HepG2 (cell line): ENCODE results near the gene SCYGR8. TPM values are rescaled to one million over a fixed set of nuclear protein-coding genes. Genes with fewer than 3 reads are reported as not detected.
A peak's percentile ranks its signal among the peaks of the same experiment; 100 is the strongest.

Source experiments
- ASH2L ChIP-seq: fragments of 300-600, 200-600 bp; sonication (generic); IDR thresholded peaks from 2 replicates; pipeline ENCODE4 v1.7.0; 2017; ENCODE audit warnings: low read depth, mild to moderate bottlenecking, moderate library complexity, mixed read lengths, low read length; ENCODE audit not compliant: insufficient read length
- ATM ChIP-seq: fragments of 450-650 bp; IDR thresholded peaks from 2 replicates; pipeline ENCODE4 v1.7.1; 2017; ENCODE audit warnings: mild to moderate bottlenecking, borderline replicate concordance
- BCL6 ChIP-seq: IDR thresholded peaks from 2 replicates; pipeline ENCODE4 v1.6.1; 2016; ENCODE audit warnings: missing genetic modification reagents, missing compliant biosample characterization
- CC2D1A ChIP-seq: sonication (generic); formaldehyde crosslinking; IDR thresholded peaks from 2 replicates; pipeline ENCODE4 v1.8.1; 2023; ENCODE audit warnings: mild to moderate bottlenecking, missing genetic modification reagents
- ESRRA ChIP-seq: sonication (generic); formaldehyde crosslinking; IDR thresholded peaks from 2 replicates; pipeline ENCODE4 v1.5.1; 2020; ENCODE audit warnings: mild to moderate bottlenecking, low read depth, missing genetic modification reagents
- ETV5 ChIP-seq: IDR thresholded peaks from 2 replicates; pipeline ENCODE4 v1.6.1; 2018; ENCODE audit warnings: missing biosample characterization, missing genetic modification reagents, inconsistent platforms, borderline replicate concordance
- FIP1L1 ChIP-seq: fragments of 200-400 bp; formaldehyde crosslinking; IDR thresholded peaks from 2 replicates; pipeline ENCODE4 v1.6.1; 2018; ENCODE audit warnings: low read depth, mild to moderate bottlenecking, low read length, moderate library complexity, borderline replicate concordance; ENCODE audit not compliant: insufficient read depth
- HHEX ChIP-seq: IDR thresholded peaks from 2 replicates; pipeline ENCODE4 v1.6.1; 2016; ENCODE audit warnings: control low read depth
- HNF4G ChIP-seq, 2 experiments: sonication (generic) in 1 of 2; formaldehyde crosslinking in 1 of 2; IDR thresholded peaks; 2 replicates each; pipeline versions ENCODE4 v1.4.0 to v1.6.1; 2011 to 2020; ENCODE audit warnings: borderline replicate concordance in 2 of 2, low read depth in 2 of 2, mild to moderate bottlenecking in 2 of 2, low read length in 1 of 2, missing genetic modification reagents in 1 of 2, moderate library complexity in 1 of 2
- KAT7 ChIP-seq: IDR thresholded peaks from 2 replicates; pipeline ENCODE4 v1.6.1; 2018; ENCODE audit warnings: borderline replicate concordance, missing compliant biosample characterization
- KLF13 ChIP-seq: sonication (generic); formaldehyde crosslinking; IDR thresholded peaks from 2 replicates; pipeline ENCODE4 v1.4.0; 2020; ENCODE audit warnings: mild to moderate bottlenecking, missing genetic modification reagents
- KLF9 ChIP-seq: IDR thresholded peaks from 2 replicates; pipeline ENCODE4 v1.6.1; 2016; ENCODE audit warnings: low read depth
- MIER3 ChIP-seq: IDR thresholded peaks from 2 replicates; pipeline ENCODE4 v1.6.1; 2016; ENCODE audit warnings: missing compliant biosample characterization, borderline replicate concordance
- NBN ChIP-seq: fragments of 450-650 bp; conservative IDR thresholded peaks from 2 replicates; pipeline ENCODE4 v1.6.1; 2017
- NFE2L1 ChIP-seq: sonication (generic); formaldehyde crosslinking; IDR thresholded peaks from 2 replicates; pipeline ENCODE4 v1.4.0; 2020; ENCODE audit warnings: missing genetic modification reagents, mild to moderate bottlenecking, borderline replicate concordance
- NFKB2 ChIP-seq: sonication (generic); formaldehyde crosslinking; IDR thresholded peaks from 2 replicates; pipeline ENCODE4 v1.4.0; 2020; ENCODE audit warnings: missing genetic modification reagents, borderline replicate concordance
- SMYD3 ChIP-seq: sonication (generic); formaldehyde crosslinking; IDR thresholded peaks from 2 replicates; pipeline ENCODE4 v1.8.1; 2023; ENCODE audit warnings: mild to moderate bottlenecking, missing genetic modification reagents
- TEAD3 ChIP-seq: optimal IDR thresholded peaks from 2 replicates; pipeline ENCODE3; 2016; ENCODE audit warnings: borderline replicate concordance
- ZFP90 ChIP-seq: sonication (generic); formaldehyde crosslinking; IDR thresholded peaks from 2 replicates; pipeline ENCODE4 v1.8.0; 2022; ENCODE audit warnings: missing genetic modification reagents, mild to moderate bottlenecking, inconsistent platforms, borderline replicate concordance
- ZFY ChIP-seq: sonication (generic); formaldehyde crosslinking; IDR thresholded peaks from 2 replicates; pipeline ENCODE4 v1.4.0; 2020; ENCODE audit warnings: missing genetic modification reagents
- ZNF205 ChIP-seq: IDR thresholded peaks from 2 replicates; pipeline ENCODE4 v1.6.1; 2018; ENCODE audit warnings: missing biosample characterization, missing genetic modification reagents
- ZNF619 ChIP-seq: sonication (generic); formaldehyde crosslinking; IDR thresholded peaks from 2 replicates; pipeline ENCODE4 v1.4.0; 2020; ENCODE audit warnings: mild to moderate bottlenecking, missing genetic modification reagents
- ZNF660 ChIP-seq: sonication (generic); formaldehyde crosslinking; IDR thresholded peaks from 2 replicates; pipeline ENCODE4 v1.5.1; 2020; ENCODE audit warnings: mild to moderate bottlenecking, low read depth, missing genetic modification reagents, borderline replicate concordance
- ZNF7 ChIP-seq: IDR thresholded peaks from 2 replicates; pipeline ENCODE4 v1.6.1; 2016; ENCODE audit warnings: missing biosample characterization, missing genetic modification reagents
- ZNF772 ChIP-seq: sonication (generic); formaldehyde crosslinking; IDR thresholded peaks from 2 replicates; pipeline ENCODE4 v1.5.0; 2020; ENCODE audit warnings: mild to moderate bottlenecking, missing genetic modification reagents
- ZNF790 ChIP-seq: sonication (generic); formaldehyde crosslinking; IDR thresholded peaks from 2 replicates; pipeline ENCODE4 v1.8.0; 2022; ENCODE audit warnings: missing genetic modification reagents, mild to moderate bottlenecking, borderline replicate concordance
- polyA plus RNA-seq, 8 experiments: library from polyadenylated mRNA; depleted of rRNA in 3 of 8; stranded (reverse) in 7 of 8; unstranded in 1 of 8; fragments of >200 nt; fragmentation: Illumina TruSeq in 4 of 8; extraction: Trizol in 4 of 8; gene quantifications; 2 replicates each; pipeline versions ENCODE4 v1.2.1 to v1.2.3, GENCODE V29; 2011 to 2016; ENCODE audit warnings: low read depth in 4 of 8, missing spikeins in 1 of 8, mixed read lengths in 1 of 8; ENCODE audit not compliant: insufficient read depth in 1 of 8
- total RNA-seq, 5 experiments: library from RNA; depleted of rRNA; stranded (reverse); fragments of >200 nt; fragmentation: Illumina TruSeq; extraction: Trizol; gene quantifications; 2 replicates each; pipeline ENCODE4 v1.2.3, GENCODE V29; 2016; ENCODE audit warnings: low read depth in 1 of 5
- TF ChIP-seq, protein P1 (sequence below): sonication (generic); formaldehyde crosslinking; IDR thresholded peaks from 2 replicates; pipeline ENCODE4 v1.4.0; 2020; ENCODE audit warnings: mild to moderate bottlenecking, missing genetic modification reagents

The SCYGR8 gene
- total and polyA plus RNA-seq, 2 of the 13 experiments (the other 11 are each of a cell fraction or from before 2014, with no cell fraction given), result not detected

GRCh38 chr2:227766373-227766883, 20.7 kb downstream of the SCYGR8 start (continued):
- TF ChIP-seq, protein P1, sequence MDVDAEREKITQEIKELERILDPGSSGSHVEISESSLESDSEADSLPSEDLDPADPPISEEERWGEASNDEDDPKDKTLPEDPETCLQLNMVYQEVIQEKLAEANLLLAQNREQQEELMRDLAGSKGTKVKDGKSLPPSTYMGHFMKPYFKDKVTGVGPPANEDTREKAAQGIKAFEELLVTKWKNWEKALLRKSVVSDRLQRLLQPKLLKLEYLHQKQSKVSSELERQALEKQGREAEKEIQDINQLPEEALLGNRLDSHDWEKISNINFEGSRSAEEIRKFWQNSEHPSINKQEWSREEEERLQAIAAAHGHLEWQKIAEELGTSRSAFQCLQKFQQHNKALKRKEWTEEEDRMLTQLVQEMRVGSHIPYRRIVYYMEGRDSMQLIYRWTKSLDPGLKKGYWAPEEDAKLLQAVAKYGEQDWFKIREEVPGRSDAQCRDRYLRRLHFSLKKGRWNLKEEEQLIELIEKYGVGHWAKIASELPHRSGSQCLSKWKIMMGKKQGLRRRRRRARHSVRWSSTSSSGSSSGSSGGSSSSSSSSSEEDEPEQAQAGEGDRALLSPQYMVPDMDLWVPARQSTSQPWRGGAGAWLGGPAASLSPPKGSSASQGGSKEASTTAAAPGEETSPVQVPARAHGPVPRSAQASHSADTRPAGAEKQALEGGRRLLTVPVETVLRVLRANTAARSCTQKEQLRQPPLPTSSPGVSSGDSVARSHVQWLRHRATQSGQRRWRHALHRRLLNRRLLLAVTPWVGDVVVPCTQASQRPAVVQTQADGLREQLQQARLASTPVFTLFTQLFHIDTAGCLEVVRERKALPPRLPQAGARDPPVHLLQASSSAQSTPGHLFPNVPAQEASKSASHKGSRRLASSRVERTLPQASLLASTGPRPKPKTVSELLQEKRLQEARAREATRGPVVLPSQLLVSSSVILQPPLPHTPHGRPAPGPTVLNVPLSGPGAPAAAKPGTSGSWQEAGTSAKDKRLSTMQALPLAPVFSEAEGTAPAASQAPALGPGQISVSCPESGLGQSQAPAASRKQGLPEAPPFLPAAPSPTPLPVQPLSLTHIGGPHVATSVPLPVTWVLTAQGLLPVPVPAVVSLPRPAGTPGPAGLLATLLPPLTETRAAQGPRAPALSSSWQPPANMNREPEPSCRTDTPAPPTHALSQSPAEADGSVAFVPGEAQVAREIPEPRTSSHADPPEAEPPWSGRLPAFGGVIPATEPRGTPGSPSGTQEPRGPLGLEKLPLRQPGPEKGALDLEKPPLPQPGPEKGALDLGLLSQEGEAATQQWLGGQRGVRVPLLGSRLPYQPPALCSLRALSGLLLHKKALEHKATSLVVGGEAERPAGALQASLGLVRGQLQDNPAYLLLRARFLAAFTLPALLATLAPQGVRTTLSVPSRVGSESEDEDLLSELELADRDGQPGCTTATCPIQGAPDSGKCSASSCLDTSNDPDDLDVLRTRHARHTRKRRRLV (CRISPR knock-in tag), result no peak
- TF ChIP-seq ATM (no peak), KLF9 (CRISPR knock-in tag) (0 out of 2 replicates have a peak, but pooled peaks have one; percentile 58), ESRRA (peak; percentile 71), ZNF205 (CRISPR knock-in tag) (peak; percentile 54; the same call in 1 of the 2 replicates), HHEX (CRISPR knock-in tag) (0 out of 2 replicates have a peak, but pooled peaks have one; percentile 13), NFE2L1 (no peak), SMYD3 (CRISPR knock-in tag) (peak; percentile 59; the same call in 1 of the 2 replicates), BCL6 (peak; percentile 34; the same call in 1 of the 2 replicates), TEAD3 (CRISPR knock-in tag) (peak; percentile 90), ZNF772 (CRISPR knock-in tag) (peak; percentile 55; the same call in 1 of the 2 replicates), ZFY (CRISPR knock-in tag) (peak; percentile 37; the same call in 1 of the 2 replicates), NFKB2 (CRISPR knock-in tag) (peak; percentile 27; the same call in 1 of the 2 replicates), FIP1L1 (no peak), HNF4G (IDR thresholded peaks at IDR 0.05; ENCODE audit: borderline replicate concordance, low read depth, low read length) (no peak), HNF4G (CRISPR knock-in tag; IDR thresholded peaks at IDR 0.05; ENCODE audit: borderline replicate concordance, low read depth) (no peak), CC2D1A (CRISPR knock-in tag) (no peak), ZNF619 (CRISPR knock-in tag) (no peak), ZNF7 (CRISPR knock-in tag) (no peak), MIER3 (CRISPR knock-in tag) (peak; percentile 64; the same call in 1 of the 2 replicates), KLF13 (CRISPR knock-in tag) (no peak), ZNF790 (CRISPR knock-in tag) (no peak), NBN (no peak), ZNF660 (CRISPR knock-in tag) (no peak), ZFP90 (CRISPR knock-in tag) (no peak), ASH2L (peak; percentile 7), ETV5 (peak; percentile 49; the same call in 1 of the 2 replicates), KAT7 (CRISPR knock-in tag) (peak; percentile 43; the same call in 1 of the 2 replicates)
